ENCODE results near the gene TANGO6.
A peak's percentile ranks its signal among the peaks of the same experiment; 100 is the strongest.
"Not testable (repeated sequence)": the region's sequence is repeated elsewhere in the genome, so short reads cannot be mapped to it uniquely, and the experiment has no call there.

The TANGO6 gene

GRCh38 chr16:68973611-68974120 is 130.3 kb downstream of the TANGO6 start:
- no peak for DNase-seq

DNA sequence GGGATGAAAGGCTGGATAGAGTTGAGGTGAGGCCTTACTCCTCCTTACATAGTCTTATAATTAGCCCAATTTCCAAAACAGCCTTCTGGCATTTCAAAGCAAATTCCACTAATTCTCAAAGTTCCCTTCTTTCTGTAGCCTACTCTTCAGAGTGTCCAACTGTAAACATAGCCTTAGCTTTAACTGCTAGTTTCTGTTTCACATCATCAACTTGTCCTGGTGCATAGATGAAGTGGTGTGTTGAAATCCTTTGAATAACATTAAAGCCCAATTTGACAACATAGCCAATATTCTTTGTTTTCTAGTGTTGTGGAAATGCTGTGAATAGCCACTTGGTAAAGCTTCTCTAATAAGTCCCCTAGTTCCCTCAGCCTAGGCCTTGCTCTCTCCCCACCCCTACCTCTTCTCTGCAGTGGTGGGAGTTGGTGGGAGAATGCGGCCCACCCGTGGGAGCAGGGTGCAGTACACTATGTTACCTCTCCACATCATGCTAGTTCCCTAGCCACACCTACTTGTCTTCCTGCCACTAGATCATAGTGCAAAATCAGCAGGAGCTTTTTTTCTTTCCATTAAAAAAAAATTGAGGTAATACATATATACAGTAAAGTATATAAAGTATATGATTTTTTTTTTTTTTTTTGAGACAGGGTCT is 135.1 kb downstream of the TANGO6 start:
- no peak for DNase-seq

GRCh38 chr16:68980695-68981315 is 137.5 kb downstream of the TANGO6 start:
- DNase-seq: no peak

DNA sequence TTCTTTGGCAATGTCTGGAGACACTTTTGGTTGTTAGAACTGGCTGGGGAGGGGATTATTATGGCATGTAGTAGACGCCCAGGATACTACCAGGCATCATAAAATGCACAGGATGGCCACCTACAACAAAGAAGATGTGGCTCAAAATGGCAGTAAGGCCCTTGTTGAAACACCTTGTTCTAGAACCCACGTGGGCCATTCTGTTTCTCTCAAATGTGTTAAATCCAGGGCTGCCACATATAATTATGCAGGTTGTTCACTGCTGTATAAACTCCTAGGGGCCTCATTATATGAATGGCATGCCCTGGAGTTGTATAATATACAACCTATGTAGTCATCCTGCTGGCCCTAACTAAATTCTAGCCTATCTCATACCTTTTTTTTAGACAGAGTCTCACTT is 138.6 kb downstream of the TANGO6 start:
- DNase-seq: no peak

- DNase-seq: no peak
Measured at GRCh38 chr16:68984467-68984866, 141.1 kb downstream of the TANGO6 start.

- no peak for DNase-seq
Measured at GRCh38 chr16:68985268-68985667, 141.9 kb downstream of the TANGO6 start.

- DNase-seq: peak; percentile 61
Measured at GRCh38 chr16:68985855-68986254, 142.5 kb downstream of the TANGO6 start.

DNA sequence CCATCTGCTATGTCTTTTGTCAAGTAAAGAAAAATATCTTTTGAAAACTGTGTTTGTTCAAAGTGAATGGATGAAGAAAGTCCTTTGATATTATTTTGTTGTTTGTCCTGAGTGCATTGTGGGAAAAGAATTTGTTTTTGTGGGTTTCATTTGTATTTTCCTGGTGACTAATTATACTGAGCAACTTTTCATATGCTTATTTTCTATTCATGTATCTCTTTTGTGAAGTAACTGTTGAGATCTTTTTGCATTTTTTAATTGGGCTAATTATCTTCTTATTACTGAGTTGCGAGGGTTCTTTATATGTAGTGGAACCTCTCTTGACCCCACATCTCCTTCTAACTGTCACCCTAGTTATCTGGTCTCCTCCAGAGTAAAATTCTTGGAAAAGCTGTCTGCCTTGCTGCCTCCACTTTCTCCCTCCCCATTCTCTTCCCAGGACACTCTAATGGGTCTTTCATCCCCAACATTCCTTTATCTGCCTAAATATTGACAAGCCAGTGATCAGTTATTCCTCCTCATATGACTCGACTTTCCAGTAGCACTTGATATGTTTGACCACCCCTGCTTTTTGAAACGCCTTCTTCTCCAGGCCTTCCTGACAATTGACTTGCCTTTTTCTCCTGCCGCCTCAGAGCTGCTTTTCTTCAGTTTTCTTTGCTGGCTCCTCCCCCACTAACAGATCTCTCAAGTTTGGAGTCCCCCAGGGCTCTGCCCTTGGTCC is 144.6 kb downstream of the TANGO6 start:
- DNase-seq: no peak

GRCh38 chr16:68990172-68990845 is 147.0 kb downstream of the TANGO6 start:
- DNase-seq: not testable (repeated sequence)

- DNase-seq: no peak
Measured at GRCh38 chr16:68991075-68991474, 147.7 kb downstream of the TANGO6 start.

- DNase-seq: peak; percentile 82
Measured at GRCh38 chr16:68992521-68992920, 149.2 kb downstream of the TANGO6 start.

- no peak for DNase-seq
Measured at GRCh38 chr16:68993456-68993855, 150.1 kb downstream of the TANGO6 start.

DNA sequence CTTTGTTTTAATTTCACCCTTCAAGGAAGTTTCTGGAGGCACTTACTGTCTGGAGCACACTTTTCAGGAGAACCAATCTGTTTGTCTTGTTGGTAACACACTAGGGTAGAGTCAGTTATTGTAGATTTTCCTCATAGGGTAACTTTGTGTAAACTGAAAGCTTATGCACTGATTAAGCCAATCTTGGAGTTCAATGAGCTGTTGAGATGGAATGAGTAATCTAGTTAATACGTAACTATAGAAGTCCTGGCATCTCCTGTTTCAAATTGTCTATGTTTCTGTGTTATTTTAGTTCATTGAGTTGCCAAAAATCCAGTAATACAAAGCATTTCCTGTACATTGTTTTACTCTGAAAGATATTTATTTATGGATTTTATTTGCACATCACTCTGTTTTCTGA is 150.6 kb downstream of the TANGO6 start:
- peak; percentile 91 for DNase-seq

- DNase-seq: no peak
Measured at GRCh38 chr16:68994324-68994723, 151.0 kb downstream of the TANGO6 start.

DNA sequence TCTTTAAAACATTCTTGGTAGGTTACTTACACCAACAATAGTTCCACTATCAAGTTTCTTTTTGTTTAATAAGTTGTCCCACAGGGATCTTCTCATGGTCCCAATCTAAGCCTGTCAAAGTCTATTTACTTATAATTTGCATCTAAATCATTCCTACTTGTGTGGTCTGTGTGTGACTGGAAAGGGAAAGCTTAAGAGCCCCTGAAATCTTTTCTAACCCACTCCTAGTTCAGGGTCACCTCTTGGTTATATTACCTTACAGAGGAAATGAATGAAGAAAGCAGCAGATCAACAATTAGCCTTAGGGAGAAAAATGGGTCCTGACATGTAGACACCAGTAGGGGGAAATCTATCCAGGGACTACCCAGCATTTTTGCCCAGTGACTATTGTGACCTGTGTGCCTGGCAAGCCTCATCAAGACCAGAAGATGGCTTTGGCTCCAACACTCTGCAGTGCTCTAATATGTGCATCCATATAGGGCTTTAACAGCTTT is 151.7 kb downstream of the TANGO6 start:
- peak; percentile 74 for DNase-seq

DNA sequence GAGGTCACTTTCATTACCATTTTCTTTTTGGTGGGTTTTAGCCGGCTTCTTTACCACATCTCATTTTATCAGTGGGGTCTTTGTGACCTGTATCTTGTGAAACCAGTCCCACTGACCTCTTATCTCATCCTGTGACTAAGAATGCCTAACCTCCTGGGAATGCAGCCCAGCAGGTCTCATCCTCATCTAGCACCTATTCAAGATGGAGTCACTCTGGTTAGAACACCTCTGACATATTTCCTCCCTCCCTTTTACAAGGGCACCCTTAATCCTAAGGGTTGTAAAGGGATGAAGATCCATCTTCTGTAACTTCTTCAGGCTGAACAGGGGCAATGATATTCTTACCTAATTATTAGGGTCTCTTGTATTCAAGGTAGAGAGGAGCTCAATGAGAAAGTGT is 154.2 kb downstream of the TANGO6 start:
- no peak for DNase-seq

GRCh38 chr16:68999114-68999513 is 155.8 kb downstream of the TANGO6 start:
- DNase-seq: no peak

- DNase-seq: no peak
Measured at GRCh38 chr16:69003500-69003899, 160.2 kb downstream of the TANGO6 start.

- no peak for DNase-seq
Measured at GRCh38 chr16:69005641-69006355, 162.5 kb downstream of the TANGO6 start.

- DNase-seq: no peak
Measured at GRCh38 chr16:69012906-69013305, 169.6 kb downstream of the TANGO6 start.

- no peak for DNase-seq
Measured at GRCh38 chr16:69013991-69014390, 170.7 kb downstream of the TANGO6 start.

DNA sequence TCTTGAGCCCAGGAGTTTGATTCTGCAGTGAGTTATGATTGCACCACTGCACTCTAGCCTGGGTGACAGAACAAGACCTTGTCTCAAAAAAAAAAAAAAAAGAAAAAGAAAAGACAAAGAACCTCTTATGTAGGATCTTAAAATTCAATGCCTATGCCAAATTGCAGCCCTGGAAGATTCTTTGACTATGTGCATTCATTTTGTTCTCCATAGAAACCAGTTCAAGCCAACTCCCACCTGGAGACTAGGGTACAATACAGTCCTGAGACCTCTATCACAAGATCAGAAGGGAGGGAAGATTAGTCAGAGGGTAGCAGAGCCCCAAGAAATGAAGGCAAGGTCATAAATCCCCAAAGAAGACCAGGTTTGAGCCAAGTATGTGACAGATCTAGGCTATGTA is 171.5 kb downstream of the TANGO6 start:
- DNase-seq: no peak

Measured in HCEC 1CT (cell line).